Measurements from ENCODE around the gene PGAP2. TPM values are rescaled to one million over a fixed set of nuclear protein-coding genes. Genes with fewer than 3 reads are reported as not detected.
"Not testable (repeated sequence)": the region's sequence is repeated elsewhere in the genome, so short reads cannot be mapped to it uniquely, and the experiment has no call there.

PGAP2 gene
- polyA plus RNA-seq (2013, experiment 1 of 2; ENCODE audit: insufficient read length), result 16.3 TPM
- 15.7 TPM for polyA plus RNA-seq (2013, experiment 2 of 2; ENCODE audit: insufficient read length)

- DNase-seq, result peak; percentile 42
Observed at GRCh38 chr11:3807909-3808860, at the start of gene PGAP2. PGAP2 (plus strand) TSS chr11:3808560; CDS start chr11:3811260, 2,700 bp downstream.

- DNase-seq, result no peak
Observed at GRCh38 chr11:3764266-3764665, 44.1 kb upstream of the PGAP2 start.

- not testable (repeated sequence) for DNase-seq
Observed at GRCh38 chr11:3766836-3767235, 41.5 kb upstream of the PGAP2 start.

- DNase-seq, result no peak
Observed at GRCh38 chr11:3767536-3767935, 40.8 kb upstream of the PGAP2 start.

GRCh38 chr11:3773180-3773579, 35.2 kb upstream of the PGAP2 start:
- DNase-seq, result no peak

- peak; percentile 10 for DNase-seq
Observed at GRCh38 chr11:3775736-3776406, 32.5 kb upstream of the PGAP2 start.

GRCh38 chr11:3781423-3781822, 26.9 kb upstream of the PGAP2 start:
- peak; percentile 60 for DNase-seq

- no peak for DNase-seq
Observed at GRCh38 chr11:3782963-3783362, 25.4 kb upstream of the PGAP2 start.

- DNase-seq, result no peak
Observed at GRCh38 chr11:3783611-3784010, 24.7 kb upstream of the PGAP2 start.

- no peak for DNase-seq
Observed at GRCh38 chr11:3786781-3787428, 21.5 kb upstream of the PGAP2 start.

- not testable (repeated sequence) for DNase-seq
Observed at GRCh38 chr11:3794387-3794786, 14.0 kb upstream of the PGAP2 start.

- DNase-seq, result no peak
Observed at GRCh38 chr11:3795131-3796001, 13.0 kb upstream of the PGAP2 start.

- no peak for DNase-seq
Observed at GRCh38 chr11:3796002-3796311, 12.4 kb upstream of the PGAP2 start.

- no peak for DNase-seq
Observed at GRCh38 chr11:3796346-3796745, 12.0 kb upstream of the PGAP2 start.

- no peak for DNase-seq
Observed at GRCh38 chr11:3796801-3797328, 11.5 kb upstream of the PGAP2 start.

- DNase-seq, result peak; percentile 100
Observed at GRCh38 chr11:3797329-3798090, 10.8 kb upstream of the PGAP2 start, which contains the start of gene NUP98. NUP98 (minus strand) TSS chr11:3797554; CDS start chr11:3782117, 15,437 bp downstream.

GRCh38 chr11:3799143-3799542, 9.2 kb upstream of the PGAP2 start:
- no peak for DNase-seq

GRCh38 chr11:3799873-3800272, 8.5 kb upstream of the PGAP2 start:
- DNase-seq, result no peak

GRCh38 chr11:3802011-3802790, 6.2 kb upstream of the PGAP2 start:
- peak; percentile 35 for DNase-seq

Data from fibroblast of skin of scalp (primary cell).